DMS114 treated with DMSO at 0.1 percent for 48 hours (cell line): ENCODE results near the gene DUSP7.

Experiments used
- DNase-seq: peaks from one replicate; lab custom pipeline; 2025; ENCODE audit not compliant: unreplicated experiment; lab: John Stamatoyannopoulos, UW

The DUSP7 gene

GRCh38 chr3:52086976-52087663 lies 30.7 kb upstream of the DUSP7 start:
- DNase-seq, result no peak

GRCh38 chr3:52086461-52086860 lies 30.1 kb upstream of the DUSP7 start:
- DNase-seq, result no peak

GRCh38 chr3:52085681-52086282 lies 29.4 kb upstream of the DUSP7 start:
- no peak for DNase-seq

- no peak for DNase-seq
These were observed 28.7 kb upstream of the DUSP7 start for GRCh38 chr3:52084954-52085680.

GRCh38 chr3:52084216-52084945 lies 28.0 kb upstream of the DUSP7 start:
- DNase-seq, result no peak

GRCh38 chr3:52083556-52084087 lies 27.3 kb upstream of the DUSP7 start:
- no peak for DNase-seq

GRCh38 chr3:52082951-52083350 lies 26.6 kb upstream of the DUSP7 start:
- no peak for DNase-seq

GRCh38 chr3:52080830-52081719 lies 24.7 kb upstream of the DUSP7 start:
- DNase-seq, result no peak

GRCh38 chr3:52079958-52080357 lies 23.6 kb upstream of the DUSP7 start:
- no peak for DNase-seq

GRCh38 chr3:52078781-52079560 lies 22.6 kb upstream of the DUSP7 start:
- DNase-seq, result no peak

GRCh38 chr3:52077925-52078324 lies 21.6 kb upstream of the DUSP7 start:
- DNase-seq, result no peak

GRCh38 chr3:52076896-52077780 lies 20.8 kb upstream of the DUSP7 start:
- no peak for DNase-seq

GRCh38 chr3:52073490-52073889 lies 17.1 kb upstream of the DUSP7 start:
- no peak for DNase-seq

GRCh38 chr3:52072471-52072870 lies 16.1 kb upstream of the DUSP7 start:
- no peak for DNase-seq

GRCh38 chr3:52072020-52072419 lies 15.6 kb upstream of the DUSP7 start:
- no peak for DNase-seq

GRCh38 chr3:52070724-52071621 lies 14.6 kb upstream of the DUSP7 start:
- no peak for DNase-seq

- DNase-seq, result no peak
These were observed 13.5 kb upstream of the DUSP7 start for GRCh38 chr3:52069855-52070254.

- no peak for DNase-seq
These were observed 12.8 kb upstream of the DUSP7 start for GRCh38 chr3:52069135-52069534.
